HG02610 (cell line): ENCODE results near the gene LOXHD1.

ENCODE experiments used
- ATAC-seq: cut with Tn5 transposase; IDR thresholded peaks from one replicate; pipeline ENCODE4 v1.9.1; 2021; ENCODE audit warnings: mild to moderate bottlenecking, moderate library complexity; ENCODE audit not compliant: unreplicated experiment

The LOXHD1 gene

GRCh38 chr18:46554406-46555080, 102.5 kb downstream of the LOXHD1 start:
- ATAC-seq = no peak

GRCh38 chr18:46550609-46551008, 106.4 kb downstream of the LOXHD1 start:
- no peak for ATAC-seq

GRCh38 chr18:46547520-46547919, 109.5 kb downstream of the LOXHD1 start:
- no peak for ATAC-seq

DNA sequence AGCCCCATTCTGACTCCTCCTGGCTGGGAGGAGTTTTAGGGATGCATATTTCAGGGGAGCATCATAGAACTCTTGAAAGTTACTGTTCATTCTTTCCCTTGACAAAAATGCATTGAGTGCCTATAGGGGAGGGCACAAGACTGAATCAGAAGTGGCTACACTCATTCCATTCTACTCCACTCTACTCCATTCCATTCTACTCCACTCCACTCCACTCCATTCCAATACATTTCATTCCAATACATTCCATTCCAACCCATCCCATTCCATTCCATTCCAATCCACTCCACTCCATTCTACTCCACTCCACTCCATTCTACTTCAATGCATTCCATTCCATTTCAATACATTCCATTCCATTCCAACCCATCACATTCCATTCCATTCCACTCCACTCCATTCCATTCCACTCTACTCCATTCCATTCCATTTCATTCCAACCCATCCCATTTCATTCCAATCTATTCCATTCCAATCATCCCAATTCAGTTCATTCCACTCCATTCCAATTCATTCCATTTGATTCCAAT, 110.8 kb downstream of the LOXHD1 start:
- no peak for ATAC-seq

DNA sequence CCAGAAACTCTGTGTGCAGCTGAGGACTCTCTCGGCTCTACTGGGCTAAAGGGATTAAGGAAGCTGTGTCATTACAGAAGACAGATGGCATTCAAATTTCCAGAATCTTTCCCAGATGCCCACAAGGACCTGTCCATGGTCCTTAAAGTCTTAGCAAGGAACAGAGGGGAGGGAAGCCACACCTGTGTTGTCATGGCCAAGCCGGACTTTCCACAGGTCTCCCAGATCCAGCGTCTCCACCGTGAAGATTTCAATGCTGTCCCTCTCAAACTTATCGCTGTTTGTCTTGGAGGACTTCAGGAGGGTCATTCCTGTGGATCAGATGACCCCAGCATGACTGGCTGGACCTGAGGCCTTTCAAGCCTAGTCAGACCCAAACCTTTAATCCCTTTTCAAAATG, 114.5 kb downstream of the LOXHD1 start:
- ATAC-seq = no peak

- ATAC-seq = no peak
Measured at GRCh38 chr18:46541626-46542189, 115.3 kb downstream of the LOXHD1 start.

- ATAC-seq = no peak
Measured at GRCh38 chr18:46538376-46538775, 118.6 kb downstream of the LOXHD1 start.

GRCh38 chr18:46536215-46536874, 120.7 kb downstream of the LOXHD1 start:
- no peak for ATAC-seq

DNA sequence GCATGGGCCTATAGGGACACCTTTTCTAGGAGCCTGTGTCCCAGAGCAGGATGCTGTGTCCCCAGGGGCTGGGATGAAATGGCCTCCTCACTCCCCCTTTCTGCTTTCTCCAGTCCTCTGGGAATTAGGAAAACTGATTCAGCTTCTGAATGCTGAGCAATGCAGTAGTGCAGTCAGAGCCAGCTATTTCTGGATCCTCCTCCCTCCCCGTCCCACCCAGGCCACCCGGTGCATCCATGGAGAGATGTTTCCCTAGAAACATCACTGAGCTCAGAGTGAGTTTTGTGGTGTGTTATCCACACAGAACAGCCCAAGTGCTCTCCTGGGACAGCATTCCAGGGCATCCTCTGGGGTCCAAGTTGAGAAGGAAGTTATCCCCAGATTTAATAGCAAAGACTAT, 125.5 kb downstream of the LOXHD1 start:
- ATAC-seq = no peak

- ATAC-seq = no peak
Measured at GRCh38 chr18:46528037-46528436, 129.0 kb downstream of the LOXHD1 start.

DNA sequence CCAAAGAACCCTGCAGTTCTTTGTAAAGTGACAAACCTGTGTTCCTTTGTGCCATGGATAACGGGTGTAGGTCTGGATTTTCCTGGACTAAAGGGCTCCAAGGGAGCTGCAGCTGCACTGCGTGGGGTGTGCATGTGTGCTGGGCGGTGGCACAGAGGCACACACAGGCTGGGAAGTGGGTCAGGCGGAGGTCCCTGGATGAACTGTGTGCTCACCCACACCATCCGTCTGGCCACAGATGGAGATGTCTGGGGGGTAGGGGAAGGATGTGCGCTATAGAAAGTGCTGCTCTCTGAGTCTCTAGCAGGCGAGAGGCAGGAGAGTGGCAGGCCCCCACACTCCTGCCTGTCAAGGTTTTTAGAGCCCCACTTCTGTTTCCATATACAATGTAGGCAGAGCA, 137.2 kb downstream of the LOXHD1 start:
- no peak for ATAC-seq

DNA sequence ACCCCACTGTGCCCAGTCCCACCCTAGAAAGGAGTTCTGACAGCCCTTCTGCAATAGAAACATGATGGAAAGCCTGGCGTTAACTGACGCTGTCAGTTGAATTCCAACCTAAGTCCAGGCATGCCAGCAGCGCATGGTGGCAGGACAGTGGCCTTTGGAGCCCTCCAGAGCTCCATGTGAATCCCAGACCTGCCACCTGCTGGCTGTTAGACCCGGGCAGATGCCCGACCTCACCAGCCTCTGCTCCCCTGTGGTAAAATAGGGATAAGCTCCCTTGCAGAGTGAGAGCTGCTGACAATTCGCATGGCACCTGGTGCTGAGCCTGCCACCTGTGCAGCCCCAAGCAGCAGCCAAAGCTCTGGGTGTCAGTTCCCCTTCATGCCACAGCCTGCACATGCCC, 138.6 kb downstream of the LOXHD1 start:
- ATAC-seq = no peak

DNA sequence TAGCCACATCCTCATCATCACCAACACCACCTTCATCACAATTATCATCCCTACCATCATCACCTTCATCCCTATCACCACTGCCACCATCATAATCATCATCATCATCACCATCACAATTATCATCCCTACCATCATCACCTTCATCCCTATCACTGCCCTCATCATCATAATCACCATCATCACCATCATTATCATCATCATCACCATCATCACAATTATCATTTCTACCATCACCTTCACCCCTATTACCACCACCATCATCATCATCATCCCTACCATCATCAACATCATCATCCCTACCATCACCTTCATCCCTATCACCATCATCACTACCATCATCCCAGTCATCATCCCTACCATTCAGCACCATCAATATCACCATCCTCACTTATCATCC, 140.5 kb downstream of the LOXHD1 start:
- no peak for ATAC-seq

DNA sequence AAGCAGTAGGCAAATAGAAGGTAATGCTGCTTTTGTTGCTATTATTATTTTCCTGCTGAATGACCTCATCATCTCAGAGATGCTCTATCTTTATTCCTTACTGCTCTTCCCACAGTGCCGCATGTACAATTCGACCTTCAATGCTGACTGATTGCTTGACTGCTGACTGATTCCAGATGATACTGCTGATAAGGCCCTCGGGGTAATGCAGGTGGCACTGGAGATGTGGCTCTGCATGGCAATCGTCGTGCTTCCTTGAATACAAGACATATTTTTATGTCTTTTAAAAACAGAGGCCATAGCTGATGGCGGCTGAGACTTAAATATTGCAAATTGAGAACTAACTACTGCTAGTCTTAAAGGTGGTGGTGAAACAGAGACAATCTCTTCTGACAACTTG, 146.6 kb downstream of the LOXHD1 start:
- ATAC-seq = no peak

- no peak for ATAC-seq
Measured at GRCh38 chr18:46509530-46509929, 147.5 kb downstream of the LOXHD1 start.

DNA sequence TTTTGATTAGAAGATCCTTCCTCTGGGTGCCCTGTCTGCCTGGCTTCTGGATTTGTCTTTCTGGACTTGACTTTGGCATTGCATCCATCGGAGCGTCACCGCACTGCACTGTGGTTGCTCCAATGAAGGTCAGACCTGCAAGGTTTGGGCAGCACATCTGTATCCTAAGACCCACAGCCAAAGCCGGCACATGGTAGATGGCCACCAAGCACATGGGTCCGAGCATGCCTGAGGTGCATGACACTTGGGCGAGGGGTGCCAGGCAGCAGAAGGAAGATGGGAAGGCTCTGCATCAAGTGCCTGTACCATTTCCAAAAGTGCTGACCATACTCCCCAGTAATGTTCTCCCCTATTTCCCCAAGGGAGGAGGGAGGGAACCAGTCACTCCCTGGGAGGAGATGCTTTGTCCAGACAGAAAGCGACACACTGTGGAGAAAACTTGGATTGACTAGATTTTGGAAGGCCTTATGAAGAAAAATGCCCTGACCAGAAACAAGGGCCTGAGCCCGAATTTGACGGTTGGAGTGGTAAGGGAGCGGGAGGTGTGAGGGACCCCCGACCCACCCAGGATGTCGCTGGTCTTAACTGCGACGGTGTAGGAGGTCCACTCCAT, 149.9 kb downstream of the LOXHD1 start:
- ATAC-seq = no peak

DNA sequence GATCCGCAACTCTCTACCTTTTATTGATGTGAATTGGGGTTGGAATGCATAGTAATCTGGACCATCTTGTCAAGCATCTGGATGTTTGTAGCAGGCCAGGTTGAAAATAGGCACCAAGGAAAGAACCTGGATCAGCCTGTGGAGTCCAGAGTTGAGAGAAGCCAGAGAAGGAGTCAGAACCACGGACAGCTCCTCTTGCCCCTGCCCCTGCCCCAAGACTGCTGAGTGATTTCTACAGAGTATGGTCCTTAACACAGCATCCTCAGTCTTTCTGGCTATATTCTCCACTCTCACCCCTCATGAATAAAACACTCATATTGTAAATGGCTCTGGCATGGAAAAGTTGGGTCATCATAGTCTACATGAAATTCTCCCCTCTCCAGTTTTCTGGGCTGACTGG, 154.6 kb downstream of the LOXHD1 start:
- no peak for ATAC-seq

DNA sequence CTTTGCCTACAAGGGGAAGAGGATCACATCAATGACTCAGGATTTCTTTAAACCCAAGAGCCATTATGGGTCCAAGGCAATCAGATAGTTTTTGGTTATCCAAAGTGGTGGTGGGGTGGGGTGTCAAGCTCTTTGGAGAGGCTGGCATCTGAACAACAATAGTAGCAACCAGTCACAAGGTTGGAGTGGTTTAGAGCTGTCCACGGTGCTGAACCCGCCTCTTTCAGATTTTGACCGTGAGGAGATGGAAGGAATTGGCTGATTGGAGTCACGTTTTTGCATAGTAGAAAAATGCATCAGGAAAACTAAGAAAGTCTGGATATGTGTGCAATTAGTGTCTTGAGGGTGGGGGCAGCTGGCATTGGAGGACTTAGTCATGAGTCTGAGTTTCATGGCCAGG, 159.9 kb downstream of the LOXHD1 start:
- no peak for ATAC-seq

GRCh38 chr18:46488471-46489213, 168.4 kb downstream of the LOXHD1 start:
- no peak for ATAC-seq

- ATAC-seq = no peak
Measured at GRCh38 chr18:46485675-46486194, 171.3 kb downstream of the LOXHD1 start.

DNA sequence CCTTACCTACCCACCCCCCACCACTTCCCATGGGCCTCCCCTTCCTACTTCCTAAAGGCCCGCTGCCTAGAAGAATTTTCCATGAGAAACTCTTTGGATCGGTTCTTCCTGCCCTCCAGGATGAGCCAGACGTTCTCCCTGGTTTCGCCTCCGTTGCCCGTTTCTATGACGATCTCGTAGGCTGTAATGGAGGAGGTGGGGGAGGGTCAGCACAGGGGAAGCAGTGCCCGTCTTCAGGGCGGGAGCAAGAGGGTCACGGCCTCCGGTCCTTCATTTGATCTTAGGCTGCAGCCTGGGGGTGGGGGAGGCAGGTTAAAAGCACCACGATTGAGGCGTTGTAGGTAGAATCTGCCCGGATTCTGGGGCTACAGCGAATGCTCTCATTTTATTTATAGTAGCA, 172.0 kb downstream of the LOXHD1 start:
- no peak for ATAC-seq
